C4-2B (cell line): ENCODE measurements around the gene SPNS3.

ENCODE experiments used
- ZFX ChIP-seq: fragments of 450-650 bp; IDR thresholded peaks from 2 replicates; pipeline ENCODE4 v1.6.1; 2017
- TF ChIP-seq, protein P1 (sequence below): fragments of 450-650 bp; conservative IDR thresholded peaks from 2 replicates; pipeline ENCODE4 v1.5.1; 2017; ENCODE audit warnings: mild to moderate bottlenecking

DNA sequence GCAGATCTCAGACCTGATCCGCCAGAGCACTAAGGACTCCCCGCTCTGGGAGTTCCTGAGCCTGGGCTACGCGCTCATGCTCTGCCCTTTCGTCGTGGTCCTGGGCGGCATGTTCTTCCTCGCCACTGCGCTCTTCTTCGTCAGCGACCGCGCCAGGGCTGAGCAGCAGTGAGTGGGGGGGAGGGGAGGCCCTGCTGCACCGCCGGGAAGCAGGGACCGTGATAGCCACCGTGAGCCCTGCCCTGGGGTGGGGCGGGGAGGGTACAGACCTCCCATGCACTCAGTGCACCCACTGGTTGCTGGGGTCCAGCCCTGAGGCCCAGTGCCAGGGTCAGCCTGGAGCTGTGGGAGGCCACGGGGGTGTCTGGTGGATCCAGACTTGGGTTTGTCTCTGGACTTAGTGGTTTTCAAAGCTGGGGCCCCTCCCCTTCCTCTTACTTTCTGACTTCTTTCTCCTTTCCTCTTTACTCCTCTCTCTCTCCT, 102.6 kb downstream of the SPNS3 start:
- TF ChIP-seq, protein P1, sequence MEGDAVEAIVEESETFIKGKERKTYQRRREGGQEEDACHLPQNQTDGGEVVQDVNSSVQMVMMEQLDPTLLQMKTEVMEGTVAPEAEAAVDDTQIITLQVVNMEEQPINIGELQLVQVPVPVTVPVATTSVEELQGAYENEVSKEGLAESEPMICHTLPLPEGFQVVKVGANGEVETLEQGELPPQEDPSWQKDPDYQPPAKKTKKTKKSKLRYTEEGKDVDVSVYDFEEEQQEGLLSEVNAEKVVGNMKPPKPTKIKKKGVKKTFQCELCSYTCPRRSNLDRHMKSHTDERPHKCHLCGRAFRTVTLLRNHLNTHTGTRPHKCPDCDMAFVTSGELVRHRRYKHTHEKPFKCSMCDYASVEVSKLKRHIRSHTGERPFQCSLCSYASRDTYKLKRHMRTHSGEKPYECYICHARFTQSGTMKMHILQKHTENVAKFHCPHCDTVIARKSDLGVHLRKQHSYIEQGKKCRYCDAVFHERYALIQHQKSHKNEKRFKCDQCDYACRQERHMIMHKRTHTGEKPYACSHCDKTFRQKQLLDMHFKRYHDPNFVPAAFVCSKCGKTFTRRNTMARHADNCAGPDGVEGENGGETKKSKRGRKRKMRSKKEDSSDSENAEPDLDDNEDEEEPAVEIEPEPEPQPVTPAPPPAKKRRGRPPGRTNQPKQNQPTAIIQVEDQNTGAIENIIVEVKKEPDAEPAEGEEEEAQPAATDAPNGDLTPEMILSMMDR: no peak
- TF ChIP-seq ZFX: no peak
